Measurements from ENCODE around the gene NIFK.

DNA sequence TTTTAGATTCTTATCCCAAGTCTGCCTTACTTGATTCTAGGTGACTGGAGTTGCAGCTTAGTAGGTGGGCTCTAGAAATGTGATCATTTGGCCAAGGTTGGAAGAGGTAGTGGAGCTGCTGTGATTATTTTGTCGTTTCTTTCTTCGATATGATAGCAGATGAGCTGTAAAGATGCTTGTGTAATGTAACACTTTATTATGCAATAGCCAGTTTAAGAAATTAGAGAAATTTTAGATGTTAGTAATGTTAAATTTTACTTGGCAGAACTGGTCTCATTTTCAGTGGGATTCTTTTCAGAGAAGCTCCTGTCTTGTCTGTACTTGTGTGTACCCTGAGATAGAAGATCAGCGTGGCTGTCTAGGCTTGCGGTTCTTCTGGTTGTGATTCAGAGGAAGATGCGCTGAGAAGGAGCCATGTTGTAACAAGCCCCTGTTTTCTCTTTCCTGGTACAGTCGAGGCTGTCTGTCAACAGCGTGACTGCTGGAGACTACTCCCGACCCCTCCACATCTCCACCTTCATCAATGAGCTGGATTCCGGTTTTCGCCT is 28.1 kb upstream of the NIFK start:
- TF ChIP-seq, protein P1, sequence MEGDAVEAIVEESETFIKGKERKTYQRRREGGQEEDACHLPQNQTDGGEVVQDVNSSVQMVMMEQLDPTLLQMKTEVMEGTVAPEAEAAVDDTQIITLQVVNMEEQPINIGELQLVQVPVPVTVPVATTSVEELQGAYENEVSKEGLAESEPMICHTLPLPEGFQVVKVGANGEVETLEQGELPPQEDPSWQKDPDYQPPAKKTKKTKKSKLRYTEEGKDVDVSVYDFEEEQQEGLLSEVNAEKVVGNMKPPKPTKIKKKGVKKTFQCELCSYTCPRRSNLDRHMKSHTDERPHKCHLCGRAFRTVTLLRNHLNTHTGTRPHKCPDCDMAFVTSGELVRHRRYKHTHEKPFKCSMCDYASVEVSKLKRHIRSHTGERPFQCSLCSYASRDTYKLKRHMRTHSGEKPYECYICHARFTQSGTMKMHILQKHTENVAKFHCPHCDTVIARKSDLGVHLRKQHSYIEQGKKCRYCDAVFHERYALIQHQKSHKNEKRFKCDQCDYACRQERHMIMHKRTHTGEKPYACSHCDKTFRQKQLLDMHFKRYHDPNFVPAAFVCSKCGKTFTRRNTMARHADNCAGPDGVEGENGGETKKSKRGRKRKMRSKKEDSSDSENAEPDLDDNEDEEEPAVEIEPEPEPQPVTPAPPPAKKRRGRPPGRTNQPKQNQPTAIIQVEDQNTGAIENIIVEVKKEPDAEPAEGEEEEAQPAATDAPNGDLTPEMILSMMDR (IDR thresholded peaks at IDR 0.05): no peak
- TF ChIP-seq POLR2A (IDR thresholded peaks at IDR 0.05): no peak
- no peak for TF ChIP-seq POLR2AphosphoS5 (IDR thresholded peaks at IDR 0.05)
- TF ChIP-seq EP300 (IDR thresholded peaks at IDR 0.05): no peak

All from suprapubic skin (tissue), 4 donors.